Amygdala (tissue), 56 donors: ENCODE data around the gene MYO1B.

Experiments
- DNase-seq, 56 donors: peaks; one replicate each; lab custom pipeline; 2025; lab: John Stamatoyannopoulos, UW

MYO1B gene

GRCh38 chr2:191351921-191352320 is 106.7 kb downstream of the MYO1B start:
- no peak for DNase-seq

DNA sequence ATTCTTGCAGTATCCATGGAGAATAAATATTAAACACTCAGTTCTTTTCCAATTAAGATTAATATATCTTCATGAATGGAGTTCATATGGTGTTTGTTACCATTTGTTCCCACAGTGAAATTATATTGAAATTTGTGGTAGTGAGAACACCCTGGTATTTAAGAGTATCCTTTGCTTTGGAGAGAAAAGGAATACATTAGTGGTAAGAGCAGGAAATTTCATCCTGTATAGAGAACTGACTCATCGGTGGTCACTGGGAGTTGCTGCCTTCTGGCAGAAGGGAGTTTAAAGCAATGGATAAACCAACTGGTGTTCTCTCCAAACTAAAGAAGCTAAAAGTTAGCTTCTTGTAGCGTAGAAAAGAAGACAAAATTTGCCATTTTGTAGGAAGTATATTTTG is 107.3 kb downstream of the MYO1B start:
- no peak for DNase-seq

DNA sequence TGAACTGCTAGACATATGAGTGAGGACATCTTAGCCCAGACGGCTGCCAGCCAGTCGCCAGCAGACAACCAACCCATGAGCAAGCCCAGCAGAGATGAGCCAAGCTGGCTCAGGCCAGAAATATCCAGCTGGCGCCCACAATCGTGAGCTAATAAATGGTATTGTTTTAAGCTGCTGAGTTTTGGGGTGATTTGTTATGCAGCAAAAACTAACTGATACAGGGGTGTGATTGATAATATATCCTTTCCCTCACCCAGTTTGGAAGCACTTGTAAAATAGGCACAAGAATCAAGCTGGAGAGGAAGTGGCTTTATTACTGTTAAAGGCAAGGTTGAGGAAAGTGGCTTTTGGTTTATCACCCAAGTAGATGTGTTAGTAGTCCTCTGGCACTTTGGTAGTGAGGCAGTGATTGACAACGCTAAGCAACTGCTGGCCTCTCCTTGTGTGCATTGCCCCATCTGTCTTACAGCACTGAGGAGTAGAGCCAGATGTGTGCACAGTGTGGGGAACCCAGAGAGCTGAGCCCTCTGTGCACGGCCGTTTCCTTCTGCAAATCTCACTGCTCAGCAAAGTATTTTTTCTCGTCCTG is 110.1 kb downstream of the MYO1B start:
- DNase-seq: no peak

- no peak for DNase-seq
These were observed 112.5 kb downstream of the MYO1B start for GRCh38 chr2:191357678-191358077.

DNA sequence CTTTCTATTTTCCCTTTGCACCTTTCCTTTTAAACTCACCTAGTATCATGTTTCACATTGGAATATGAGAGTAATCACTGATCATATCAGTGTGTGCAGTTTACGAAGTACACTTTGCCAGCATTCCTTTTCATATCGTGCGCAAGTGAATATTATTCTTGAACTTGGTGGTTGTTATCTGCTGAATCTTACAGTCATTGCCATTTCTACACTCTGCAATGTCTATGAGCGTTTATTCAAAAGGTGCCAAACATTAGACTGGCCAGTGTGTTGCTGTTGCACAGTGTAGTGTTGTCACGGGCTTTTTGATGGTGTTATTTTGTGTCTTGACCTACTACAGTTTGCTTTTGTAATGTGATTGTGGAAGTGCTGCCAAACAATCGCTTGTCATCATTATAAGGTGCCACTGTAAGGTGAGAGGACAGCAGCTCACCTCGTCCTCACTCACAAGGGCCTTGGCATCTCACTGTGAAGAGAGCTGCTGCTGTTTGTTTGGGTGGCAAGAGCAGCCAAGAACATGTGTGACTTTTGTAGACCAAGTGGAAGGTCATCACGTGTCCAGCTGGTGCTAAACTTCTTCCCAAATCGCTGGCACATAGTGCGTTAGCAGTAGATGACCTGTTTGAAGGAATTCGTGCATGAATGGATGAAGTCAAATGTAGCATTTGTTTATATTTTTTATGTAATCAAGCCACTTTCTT is 113.3 kb downstream of the MYO1B start:
- DNase-seq: no peak

DNA sequence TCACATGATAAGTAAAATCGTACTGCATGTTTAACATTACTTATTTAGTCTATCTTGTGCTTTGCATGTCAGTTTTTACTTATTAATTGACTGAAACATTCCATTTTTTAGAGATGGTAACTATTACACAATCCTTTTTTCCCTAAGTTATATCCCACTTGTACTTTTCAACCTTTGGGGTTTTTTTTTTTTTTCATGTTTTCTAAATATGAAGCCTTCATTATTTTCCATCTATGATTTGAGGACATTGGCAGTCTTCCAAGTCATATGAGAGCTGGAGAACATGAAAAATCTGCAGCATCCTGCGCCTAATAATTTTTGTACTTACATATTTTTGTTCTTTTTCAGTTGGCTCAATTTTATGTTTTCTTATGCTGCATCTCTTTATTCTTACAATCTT is 113.9 kb downstream of the MYO1B start:
- no peak for DNase-seq

DNA sequence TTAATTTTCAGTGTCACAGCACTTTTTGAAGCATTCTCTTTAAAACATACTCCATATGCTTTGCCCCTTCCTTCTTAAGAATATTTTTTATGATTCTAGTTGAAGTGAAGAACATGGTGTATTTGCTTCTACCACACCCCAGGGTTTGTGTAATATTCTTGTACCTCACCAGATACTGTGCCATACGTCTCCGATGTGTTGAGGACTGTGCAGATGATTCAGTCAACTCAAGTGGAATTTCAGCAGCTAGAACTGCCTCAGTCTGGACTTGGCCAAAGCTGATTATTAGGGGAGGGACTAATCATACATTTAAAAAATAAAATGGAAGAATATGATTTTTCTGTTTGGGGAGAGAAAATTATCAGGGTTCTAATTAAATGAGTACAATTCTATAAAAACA is 115.7 kb downstream of the MYO1B start:
- DNase-seq: no peak

DNA sequence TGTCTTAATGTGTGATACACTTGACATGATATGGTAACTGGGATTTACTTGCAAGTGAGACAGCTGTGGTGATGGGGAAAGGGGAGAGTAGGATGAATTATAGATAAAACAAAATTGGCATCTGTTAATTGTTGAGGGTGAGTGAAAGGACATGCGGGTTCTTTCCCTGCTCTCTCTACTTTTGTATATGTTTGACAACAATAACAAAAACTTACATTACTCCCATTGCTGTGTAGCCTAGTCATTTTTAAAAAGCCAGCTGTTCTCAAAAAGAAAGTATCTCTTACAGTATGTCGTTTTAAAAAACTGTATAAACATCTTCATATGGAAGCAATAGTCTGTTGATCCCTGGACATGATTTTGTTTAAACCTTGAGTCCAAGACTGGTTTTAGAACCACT is 117.6 kb downstream of the MYO1B start:
- no peak for DNase-seq

- no peak for DNase-seq
These were observed 118.1 kb downstream of the MYO1B start for GRCh38 chr2:191363267-191363666.

DNA sequence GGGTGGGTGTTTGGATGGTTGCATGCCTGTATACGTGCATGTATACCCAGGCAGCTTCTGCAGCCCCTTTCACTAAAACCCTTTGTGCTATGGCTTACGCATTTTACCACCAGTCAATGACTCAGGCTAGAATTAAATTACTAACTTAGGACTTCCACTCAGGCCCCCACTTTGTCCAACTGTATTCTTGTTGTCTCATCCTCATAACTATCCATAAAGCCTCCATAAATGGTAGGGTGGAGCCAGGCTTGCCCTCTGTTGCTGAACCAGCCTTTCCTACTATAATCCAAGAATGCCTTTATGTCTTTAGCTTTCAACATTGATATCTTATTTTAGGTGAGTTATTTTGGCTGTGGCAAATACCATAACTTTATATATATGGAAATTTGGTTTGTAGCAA is 119.9 kb downstream of the MYO1B start:
- no peak for DNase-seq

GRCh38 chr2:191366199-191366598 is 121.0 kb downstream of the MYO1B start:
- DNase-seq: no peak

DNA sequence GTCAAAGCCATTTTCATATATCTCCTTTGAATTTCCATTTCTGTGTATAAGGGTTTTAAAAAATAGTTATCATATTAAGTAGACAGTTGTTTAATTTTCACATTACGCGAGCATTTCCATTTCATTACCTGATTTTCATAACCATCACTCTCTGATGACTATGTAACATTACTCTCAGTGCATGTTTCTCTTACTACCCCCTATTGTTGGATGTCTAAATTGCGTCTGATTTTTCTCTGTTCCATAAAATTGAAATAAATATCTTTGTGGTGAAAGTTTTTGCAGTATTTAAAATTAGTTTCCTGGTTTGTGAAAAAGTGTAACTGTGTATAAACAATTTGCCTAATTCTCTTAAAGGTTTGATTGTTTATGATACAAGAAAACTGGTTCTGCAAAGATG is 123.8 kb downstream of the MYO1B start:
- DNase-seq: no peak

GRCh38 chr2:191374366-191374765 is 129.2 kb downstream of the MYO1B start:
- no peak for DNase-seq

DNA sequence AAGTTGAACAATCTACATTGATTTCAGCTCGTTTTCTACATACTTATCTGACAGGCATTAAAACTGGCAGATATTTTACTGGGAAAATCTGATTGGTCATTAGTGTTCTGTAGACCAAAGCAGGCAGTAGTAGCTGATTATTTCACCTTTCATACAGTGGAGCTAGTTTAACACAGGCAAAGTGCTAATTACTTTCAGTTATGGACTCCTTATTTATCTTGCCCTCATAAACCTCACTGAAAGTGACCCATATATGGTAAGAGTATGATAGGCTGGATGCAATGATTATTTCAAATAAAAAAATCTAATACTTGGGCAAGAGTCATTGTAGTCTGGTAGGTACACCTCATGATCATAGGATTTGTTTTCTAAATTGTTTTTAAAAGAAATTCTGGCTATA is 129.7 kb downstream of the MYO1B start:
- no peak for DNase-seq

DNA sequence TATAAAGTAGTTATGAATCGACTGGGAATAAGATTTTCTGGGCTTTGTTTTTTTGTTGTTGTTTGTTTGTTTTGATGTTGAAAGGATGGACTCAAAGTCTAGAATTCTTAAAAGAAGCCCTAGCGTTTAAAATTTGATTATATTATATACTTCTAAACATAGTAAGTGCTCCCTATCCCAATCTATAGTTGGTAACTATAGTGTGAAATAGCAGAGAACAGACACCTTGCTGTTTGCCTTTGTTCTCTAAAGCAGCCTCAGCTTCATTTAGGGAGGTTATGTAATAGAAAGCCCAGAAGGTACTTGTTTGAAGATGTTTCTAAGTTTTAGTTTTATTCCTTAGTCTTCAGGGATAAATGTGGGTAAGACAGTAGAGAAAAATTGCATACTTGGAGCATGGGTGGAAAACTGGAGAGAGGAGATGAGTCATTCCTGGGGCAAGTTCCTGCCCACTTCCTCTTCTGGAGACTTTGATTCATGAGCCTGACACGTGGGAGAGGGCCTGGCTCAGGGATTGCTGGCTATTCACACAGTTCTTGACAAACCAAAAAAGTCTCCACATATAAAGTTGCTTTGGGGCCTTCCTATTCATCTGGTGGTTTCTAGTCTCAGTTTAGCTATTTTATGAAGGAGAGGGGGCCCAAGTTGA is 131.9 kb downstream of the MYO1B start:
- DNase-seq: peak in 33 of 56 donors; percentile 1 to 67 (median 15)

DNA sequence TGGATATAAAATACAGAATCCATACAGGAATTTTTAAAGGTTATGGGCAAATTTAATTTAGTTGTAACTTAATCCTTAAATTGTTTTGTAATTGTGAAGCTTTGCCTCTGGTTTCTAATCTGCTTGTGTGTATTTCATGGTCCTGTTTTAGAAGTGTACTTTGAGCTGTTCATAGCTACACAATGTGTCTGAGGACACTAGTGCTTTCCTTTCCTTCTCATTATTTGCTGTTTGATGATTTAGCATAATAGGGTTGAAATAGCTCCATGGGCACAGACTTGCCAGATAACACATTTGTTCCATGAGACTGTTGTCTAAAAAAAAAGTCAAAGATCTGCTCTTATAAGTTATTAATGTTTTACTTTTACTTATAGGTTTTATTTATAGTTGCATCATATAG is 134.2 kb downstream of the MYO1B start:
- no peak for DNase-seq

DNA sequence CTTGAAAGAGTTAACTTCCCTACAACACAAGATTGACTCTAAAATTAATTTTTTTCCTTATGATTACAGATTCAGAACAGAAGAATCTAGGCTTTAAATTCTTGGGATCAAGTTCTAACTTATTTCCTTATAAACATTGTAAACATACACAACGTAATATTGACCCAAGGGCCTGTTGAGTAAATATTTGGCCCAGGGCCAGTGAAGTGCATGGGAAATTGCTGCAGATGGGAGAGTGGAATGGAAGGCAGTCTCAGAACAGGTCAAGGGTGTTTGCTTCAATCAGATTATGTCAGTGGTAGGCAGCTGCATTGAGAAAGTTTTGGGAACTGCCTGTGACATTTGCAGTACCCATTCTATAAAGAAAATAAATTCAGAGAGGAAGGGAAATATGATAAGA is 137.6 kb downstream of the MYO1B start:
- no peak for DNase-seq

DNA sequence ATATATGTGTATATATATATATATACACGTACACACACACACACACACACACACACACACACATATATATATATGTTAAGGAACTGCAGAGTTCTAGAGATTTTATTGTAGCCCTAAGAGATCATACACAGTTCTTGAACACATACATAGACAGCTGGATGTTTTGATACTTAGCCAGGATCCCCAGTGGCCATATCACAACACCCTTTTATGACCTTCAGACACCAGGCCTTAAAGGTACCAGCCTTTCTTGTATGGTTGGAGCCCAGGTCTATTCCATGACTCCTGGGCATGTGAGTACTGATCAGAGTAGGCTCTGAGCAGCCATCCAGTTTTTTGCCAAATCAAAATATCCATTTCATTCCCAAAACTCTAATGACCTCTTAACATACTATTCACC is 138.3 kb downstream of the MYO1B start:
- DNase-seq: no peak

- no peak for DNase-seq
These were observed 139.6 kb downstream of the MYO1B start for GRCh38 chr2:191384829-191385228.

GRCh38 chr2:191385416-191386160 is 140.4 kb downstream of the MYO1B start:
- no peak for DNase-seq

- DNase-seq: no peak
These were observed 141.8 kb downstream of the MYO1B start for GRCh38 chr2:191386938-191387536.
